HepG2 (cell line): Measurements from ENCODE around the gene SLC4A5. TPM values are rescaled to one million over a fixed set of nuclear protein-coding genes. Genes with fewer than 3 reads are reported as not detected.

ENCODE experiments used
- ATAC-seq: fragments of 200-7000 bp; cut with Tn5 transposase; 3 replicates; pipeline ENCODE4 v1.9.1; 2020; ENCODE audit warnings: mild to moderate bottlenecking, moderate library complexity
- BruUV-seq: library from RNA; stranded (reverse); fragments of 400-500 nt; replicated peaks from 2 replicates; lab custom pipeline; 2021; lab: Mats Ljungman, UMichigan
- CTCF ChIA-PET: fragments of 300-600 bp; formaldehyde crosslinking; extraction: SDS; loops from one replicate; lab custom pipeline; 2021; ENCODE audit warnings: low total read pairs, inconsistent platforms, low intra/inter-chr PET ratio; lab: Yijun Ruan, JAX
- POLR2A ChIA-PET: fragments of 350-600 bp; sonication (Branson Sonifier 250); formaldehyde crosslinking; loops from one replicate; lab custom pipeline; 2020; ENCODE audit warnings: antibody characterized with exemption, inconsistent platforms; lab: Yijun Ruan, JAX
- DNase-seq: peaks from one replicate; pipeline ENCODE4 v3.0.0-alpha.2; 2015; ENCODE audit warnings: low spot score
- FAIRE-seq: peaks from 3 replicates; lab custom pipeline; 2011; peaks lifted over from hg19 to GRCh38; lab: Jason Lieb, UNC
- H2AFZ ChIP-seq: one replicate; pipeline ENCODE4 v1.6.1; 2011; ENCODE audit warnings: low read length, inconsistent platforms
- H3K27ac ChIP-seq: fragments of 300-600 bp; 3 replicates; pipeline ENCODE4 v1.8.0; 2011; ENCODE audit warnings: mixed run types, mild to moderate bottlenecking, mixed read lengths, low read length, inconsistent platforms; ENCODE audit not compliant: insufficient read depth; ENCODE audit errors: extremely low read length
- H3K27me3 ChIP-seq, 2 experiments: fragments of 200-600 bp in 1 of 2; 2 replicates in 1 of 2; 3 replicates in 1 of 2; pipeline versions ENCODE4 v1.6.0 to v1.8.0; 2011; ENCODE audit warnings: low read length in 2 of 2, mild to moderate bottlenecking in 2 of 2, moderate library complexity in 2 of 2, inconsistent platforms in 1 of 2; ENCODE audit not compliant: insufficient read depth in 2 of 2, control insufficient read depth in 1 of 2
- H3K36me3 ChIP-seq, 2 experiments: fragments of 200-600 bp in 1 of 2; replicated peaks in 1 of 2; 2 replicates in 1 of 2; 3 replicates in 1 of 2; pipeline versions ENCODE4 v1.5.1 to v1.8.0; 2011; ENCODE audit warnings: low read length in 2 of 2, inconsistent platforms in 1 of 2; ENCODE audit not compliant: insufficient read depth in 2 of 2, control insufficient read depth in 1 of 2
- H3K4me1 ChIP-seq: 2 replicates; pipeline ENCODE4 v1.5.1; 2012; ENCODE audit warnings: low read length, inconsistent platforms; ENCODE audit not compliant: insufficient read depth
- H3K4me2 ChIP-seq: 2 replicates; pipeline ENCODE4 v1.6.0; 2011; ENCODE audit warnings: low read depth, low read length, inconsistent platforms
- H3K4me3 ChIP-seq, 3 experiments: fragments of 200-600 bp in 1 of 3; sonication (generic), shearing (Covaris generic) in 1 of 3; replicated peaks in 1 of 3; 2 replicates each; pipeline ENCODE4 v1.5.1; 2011 to 2016; ENCODE audit warnings: low read length in 3 of 3, inconsistent platforms in 2 of 3, low read depth in 2 of 3, mild to moderate bottlenecking in 2 of 3, control low read depth in 1 of 3, mixed read lengths in 1 of 3; ENCODE audit not compliant: insufficient read depth in 1 of 3
- H3K79me2 ChIP-seq: one replicate; pipeline ENCODE4 v1.6.1; 2011; ENCODE audit warnings: low read length, inconsistent platforms; ENCODE audit not compliant: insufficient read depth
- H3K9ac ChIP-seq: 2 replicates; pipeline ENCODE4 v1.6.0; 2011; ENCODE audit warnings: mild to moderate bottlenecking, low read depth, low read length, inconsistent platforms; ENCODE audit not compliant: insufficient read depth
- H3K9me3 ChIP-seq: 2 replicates; pipeline ENCODE4 v1.5.1; 2012; ENCODE audit warnings: mild to moderate bottlenecking, low read length
- H4K20me1 ChIP-seq: 2 replicates; pipeline ENCODE4 v1.6.0; 2011; ENCODE audit warnings: inconsistent platforms, mild to moderate bottlenecking, low read length, moderate library complexity; ENCODE audit not compliant: insufficient read depth
- KLF13 ChIP-seq: sonication (generic); formaldehyde crosslinking; IDR thresholded peaks from 2 replicates; pipeline ENCODE4 v1.4.0; 2020; ENCODE audit warnings: mild to moderate bottlenecking, missing genetic modification reagents
- MAZ ChIP-seq, 2 experiments: sonication (generic) in 1 of 2; formaldehyde crosslinking in 1 of 2; IDR thresholded peaks; 2 replicates each; pipeline versions ENCODE4 v1.5.0 to v1.6.1; 2012 to 2020; ENCODE audit warnings: low read depth in 2 of 2, mild to moderate bottlenecking in 2 of 2, borderline replicate concordance in 1 of 2, improper control_type of control experiment in 1 of 2, low read length in 1 of 2, missing genetic modification reagents in 1 of 2, moderate library complexity in 1 of 2
- NRL ChIP-seq: sonication (generic); formaldehyde crosslinking; IDR thresholded peaks from 2 replicates; pipeline ENCODE4 v1.5.0; 2020; ENCODE audit warnings: missing genetic modification reagents, mild to moderate bottlenecking, moderate library complexity, borderline replicate concordance
- POGZ ChIP-seq: sonication (generic); formaldehyde crosslinking; IDR thresholded peaks from 2 replicates; pipeline ENCODE4 v1.4.0; 2020; ENCODE audit warnings: mild to moderate bottlenecking, missing genetic modification reagents
- RFXANK ChIP-seq: IDR thresholded peaks from 2 replicates; pipeline ENCODE4 v1.6.1; 2016
- SP2 ChIP-seq: sonication (generic); formaldehyde crosslinking; IDR thresholded peaks from 2 replicates; pipeline ENCODE4 v1.5.1; 2020; ENCODE audit warnings: mild to moderate bottlenecking, missing genetic modification reagents
- TCF7L2 ChIP-seq: IDR thresholded peaks from 2 replicates; pipeline ENCODE4 v1.6.1; 2011; ENCODE audit warnings: mild to moderate bottlenecking, low read depth, low read length, moderate library complexity
- TFDP1 ChIP-seq: IDR thresholded peaks from 2 replicates; pipeline ENCODE4 v1.6.1; 2016; ENCODE audit warnings: missing compliant biosample characterization, missing genetic modification reagents, borderline replicate concordance
- THAP8 ChIP-seq: sonication (generic); formaldehyde crosslinking; IDR thresholded peaks from 2 replicates; pipeline ENCODE4 v1.5.1; 2020; ENCODE audit warnings: missing genetic modification reagents, mild to moderate bottlenecking, borderline replicate concordance
- ZNF124 ChIP-seq: sonication (generic); formaldehyde crosslinking; IDR thresholded peaks from 2 replicates; pipeline ENCODE4 v1.4.0; 2020; ENCODE audit warnings: missing genetic modification reagents
- ZNF335 ChIP-seq: sonication (generic); formaldehyde crosslinking; IDR thresholded peaks from 2 replicates; pipeline ENCODE4 v1.4.0; 2020; ENCODE audit warnings: missing genetic modification reagents
- ZNF616 ChIP-seq: sonication (generic); formaldehyde crosslinking; IDR thresholded peaks from 2 replicates; pipeline ENCODE4 v1.5.0; 2020; ENCODE audit warnings: low read depth, mild to moderate bottlenecking, missing genetic modification reagents
- WGBS: methylation state at CpG from one replicate; pipeline ENCODE4 v1.1.6; 2017; ENCODE audit warnings: low lambda C conversion rate; 5-methylcytosine and 5-hydroxymethylcytosine counted together
- in situ Hi-C: cut with HindIII; loops from 2 replicates; pipeline ENCODE4 v1.10.0; 2017; ENCODE audit warnings: low pct_unique_long_range_greater_than_20kb; ENCODE audit not compliant: extremely low pct_ligation_motif_present
- intact Hi-C: fragments of 100-400 bp; cut with micrococcal nuclease; formaldehyde crosslinking; loops from one replicate; pipeline ENCODE4 v1.10.0; 2022; ENCODE audit not compliant: unreplicated experiment
- polyA plus RNA-seq, 8 experiments: library from polyadenylated mRNA; depleted of rRNA in 3 of 8; stranded (reverse) in 7 of 8; unstranded in 1 of 8; fragments of >200 nt; fragmentation: Illumina TruSeq in 4 of 8; extraction: Trizol in 4 of 8; gene quantifications; 2 replicates each; pipeline versions ENCODE4 v1.2.1 to v1.2.3, GENCODE V29; 2011 to 2016; ENCODE audit warnings: low read depth in 4 of 8, missing spikeins in 1 of 8, mixed read lengths in 1 of 8; ENCODE audit not compliant: insufficient read depth in 1 of 8
- total RNA-seq, 5 experiments: library from RNA; depleted of rRNA; stranded (reverse); fragments of >200 nt; fragmentation: Illumina TruSeq; extraction: Trizol; gene quantifications; 2 replicates each; pipeline ENCODE4 v1.2.3, GENCODE V29; 2016; ENCODE audit warnings: low read depth in 1 of 5
- TF ChIP-seq, protein P1 (sequence below): sonication (generic); formaldehyde crosslinking; IDR thresholded peaks from 2 replicates; pipeline ENCODE4 v1.5.0; 2020; ENCODE audit warnings: mild to moderate bottlenecking, low read depth, missing genetic modification reagents, borderline replicate concordance
- TF ChIP-seq, protein P2 (sequence below): sonication (generic); formaldehyde crosslinking; IDR thresholded peaks from 2 replicates; pipeline ENCODE4 v1.4.0; 2020; ENCODE audit warnings: missing genetic modification reagents

Gene SLC4A5
- total and polyA plus RNA-seq, 2 of the 13 experiments (the other 11 are each of a cell fraction or from before 2014, with no cell fraction given) = 0.50 TPM; not detected in 1

DNA sequence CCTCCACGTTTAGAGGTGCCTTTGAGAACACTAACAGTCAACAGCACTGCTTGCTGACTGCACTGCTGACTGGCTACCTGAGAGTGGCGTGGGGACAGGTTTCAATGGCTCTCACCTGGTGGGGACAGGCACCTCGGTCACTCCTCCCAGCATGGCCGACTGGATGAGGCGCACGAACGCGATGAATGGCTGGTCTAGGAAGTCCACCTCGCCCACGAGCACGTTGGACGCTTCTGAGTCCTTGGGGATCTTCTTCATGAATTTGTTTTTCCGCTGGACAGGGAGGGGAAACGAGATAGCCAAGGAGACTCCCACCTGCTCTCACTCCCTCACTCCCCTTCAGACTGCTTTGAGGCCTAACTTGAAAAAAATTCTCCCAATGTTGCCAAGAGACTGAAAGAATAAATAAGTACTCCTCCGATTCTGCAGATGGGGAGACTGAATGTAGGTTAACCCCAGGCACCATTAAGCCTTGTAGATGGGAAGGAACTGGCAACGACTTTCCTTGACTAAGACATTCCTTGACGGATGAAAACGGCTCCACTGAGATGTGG is 87.5 kb downstream of the SLC4A5 start:
- Histone ChIP-seq H3K27me3 (peaks cover 6 to 29% of the 10 kb centered on the region in 2 experiments; a peak in 3 of 5 replicates), H4K20me1 (no peaks in the 10 kb centered on the region), H3K4me3 (no peak overlapping the region)
- in situ Hi-C loops = no loop called here
- 46% methylated on average over 18 of the region's 18 CpGs for WGBS
- no peak for FAIRE-seq
- CTCF ChIA-PET = no interaction called here
- TF ChIP-seq KLF13 (CRISPR knock-in tag) (no peak), SP2 (CRISPR knock-in tag) (no peak), ZNF124 (no peak), RFXANK (CRISPR knock-in tag) (no peak), TFDP1 (CRISPR knock-in tag) (no peak), THAP8 (CRISPR knock-in tag) (no peak), NRL (CRISPR knock-in tag) (no peak), ZNF335 (CRISPR knock-in tag) (no peak), TCF7L2 (no peak), MAZ (IDR thresholded peaks at IDR 0.05; ENCODE audit: borderline replicate concordance, low read depth, low read length) (no peak), MAZ (CRISPR knock-in tag; IDR thresholded peaks at IDR 0.05; ENCODE audit: low read depth) (no peak), POGZ (CRISPR knock-in tag) (no peak), ZNF616 (CRISPR knock-in tag) (no peak)
- TF ChIP-seq, protein P1, sequence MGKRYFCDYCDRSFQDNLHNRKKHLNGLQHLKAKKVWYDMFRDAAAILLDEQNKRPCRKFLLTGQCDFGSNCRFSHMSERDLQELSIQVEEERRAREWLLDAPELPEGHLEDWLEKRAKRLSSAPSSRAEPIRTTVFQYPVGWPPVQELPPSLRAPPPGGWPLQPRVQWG = no peak
- TF ChIP-seq, protein P2, sequence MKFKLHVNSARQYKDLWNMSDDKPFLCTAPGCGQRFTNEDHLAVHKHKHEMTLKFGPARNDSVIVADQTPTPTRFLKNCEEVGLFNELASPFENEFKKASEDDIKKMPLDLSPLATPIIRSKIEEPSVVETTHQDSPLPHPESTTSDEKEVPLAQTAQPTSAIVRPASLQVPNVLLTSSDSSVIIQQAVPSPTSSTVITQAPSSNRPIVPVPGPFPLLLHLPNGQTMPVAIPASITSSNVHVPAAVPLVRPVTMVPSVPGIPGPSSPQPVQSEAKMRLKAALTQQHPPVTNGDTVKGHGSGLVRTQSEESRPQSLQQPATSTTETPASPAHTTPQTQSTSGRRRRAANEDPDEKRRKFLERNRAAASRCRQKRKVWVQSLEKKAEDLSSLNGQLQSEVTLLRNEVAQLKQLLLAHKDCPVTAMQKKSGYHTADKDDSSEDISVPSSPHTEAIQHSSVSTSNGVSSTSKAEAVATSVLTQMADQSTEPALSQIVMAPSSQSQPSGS (CRISPR knock-in tag) = no peak
- TF ChIP-seq, all 625 proteins: peak for 0
- H3K4me2 ChIP-seq = no peak overlapping the region
- intact Hi-C loops = no loop called here
- no peaks in the 10 kb centered on the region for H3K4me1 ChIP-seq
- BruUV-seq = no TSS peak
- H3K9ac ChIP-seq = no peak overlapping the region
- no peak overlapping the region for H2AFZ ChIP-seq
- no peak for DNase-seq
- no peaks in the 10 kb centered on the region for H3K9me3 ChIP-seq
- ATAC-seq = no peak
- H3K36me3 ChIP-seq = no peaks in the 10 kb centered on the region
- no peaks in the 10 kb centered on the region for H3K79me2 ChIP-seq
- POLR2A ChIA-PET = no interaction called here
- H3K27ac ChIP-seq = no peak overlapping the region
